GM12878 (cell line): ENCODE measurements around the gene RNMT. TPM values are rescaled to one million over a fixed set of nuclear protein-coding genes. Genes with fewer than 3 reads are reported as not detected.

Source experiments
- ATAC-seq: fragments of 200-7000 bp; cut with Tn5 transposase; 3 replicates; pipeline ENCODE4 v1.9.1; 2020; ENCODE audit warnings: mild to moderate bottlenecking, moderate library complexity
- BruUV-seq: library from RNA; stranded (reverse); fragments of 400-500 nt; replicated peaks from 2 replicates; lab custom pipeline; 2021; lab: Mats Ljungman, UMichigan
- CTCF ChIA-PET: fragments of 300-600 bp; sonication (Branson Sonifier 250); formaldehyde crosslinking; extraction: SDS; loops from one replicate; lab custom pipeline; 2021; ENCODE audit warnings: inconsistent platforms; lab: Yijun Ruan, JAX
- POLR2A ChIA-PET: fragments of 350-600 bp; formaldehyde crosslinking; extraction: SDS; loops from one replicate; lab custom pipeline; 2021; ENCODE audit warnings: inconsistent platforms; lab: Charles Lee
- RAD21 ChIA-PET: fragments of 300-600 bp; sonication (Branson Sonifier 250); formaldehyde crosslinking; loops from one replicate; lab custom pipeline; 2023; ENCODE audit warnings: antibody characterized with exemption; ENCODE audit not compliant: unreplicated experiment; lab: Charles Lee
- SMC1A ChIA-PET: fragments of 300-600 bp; sonication (Branson Sonifier 250); formaldehyde crosslinking; loops from one replicate; lab custom pipeline; 2023; ENCODE audit not compliant: unreplicated experiment, uncharacterized antibody; lab: Charles Lee
- DNase-seq: peaks from one replicate; pipeline ENCODE4 v3.0.0-alpha.2; 2011; ENCODE audit warnings: low read depth, low spot score
- FAIRE-seq: peaks from 3 replicates; lab custom pipeline; 2011; peaks lifted over from hg19 to GRCh38; lab: Jason Lieb, UNC
- H2AFZ ChIP-seq: 2 replicates; pipeline ENCODE4 v1.6.0; 2011; ENCODE audit warnings: low read depth, low read length, control low read depth; ENCODE audit not compliant: control insufficient read depth
- H3K27ac ChIP-seq: 2 replicates; pipeline ENCODE4 v1.5.1; 2011; ENCODE audit warnings: control low read depth; ENCODE audit not compliant: control insufficient read depth, insufficient read depth
- H3K27me3 ChIP-seq, 2 experiments: replicated peaks in 1 of 2; 2 replicates each; pipeline versions ENCODE4 v1.6.0 to v1.6.1; 2011; ENCODE audit warnings: low read length in 1 of 2; ENCODE audit not compliant: control insufficient read depth in 2 of 2, insufficient read depth in 2 of 2
- H3K36me3 ChIP-seq, 2 experiments: 2 replicates each; pipeline ENCODE4 v1.5.1; 2011; ENCODE audit warnings: low read length in 1 of 2; ENCODE audit not compliant: control insufficient read depth in 2 of 2, insufficient read depth in 2 of 2
- H3K4me1 ChIP-seq: 2 replicates; pipeline ENCODE4 v1.6.1; 2011; ENCODE audit warnings: mild to moderate bottlenecking, low read length, moderate library complexity, mixed read lengths; ENCODE audit not compliant: control insufficient read depth, insufficient read depth
- H3K4me2 ChIP-seq: 2 replicates; pipeline ENCODE4 v1.6.0; 2011; ENCODE audit warnings: control low read depth; ENCODE audit not compliant: control insufficient read depth, insufficient read depth
- H3K4me3 ChIP-seq: fragments of 200-600 bp; sonication (generic); 2 replicates; pipeline ENCODE4 v1.5.1; 2016
- H3K79me2 ChIP-seq: 2 replicates; pipeline ENCODE4 v1.6.0; 2011; ENCODE audit warnings: low read length; ENCODE audit not compliant: control insufficient read depth, insufficient read depth
- H3K9ac ChIP-seq: 2 replicates; pipeline ENCODE4 v1.8.0; 2011; ENCODE audit warnings: low read length, control low read depth, mixed read lengths; ENCODE audit not compliant: control insufficient read depth, insufficient read depth
- H3K9me3 ChIP-seq: replicated peaks from 3 replicates; pipeline ENCODE4 v1.5.1; 2011; ENCODE audit warnings: mild to moderate bottlenecking, low read length; ENCODE audit not compliant: control insufficient read depth, insufficient read depth
- H4K20me1 ChIP-seq: 2 replicates; pipeline ENCODE4 v1.6.0; 2011; ENCODE audit not compliant: control insufficient read depth, insufficient read depth
- BMI1 ChIP-seq: fragments of 450-650 bp; IDR thresholded peaks from 2 replicates; pipeline ENCODE4 v1.6.1; 2016; ENCODE audit warnings: mild to moderate bottlenecking, moderate library complexity, borderline replicate concordance
- CREM ChIP-seq: IDR thresholded peaks from 2 replicates; pipeline ENCODE4 v1.6.1; 2014; ENCODE audit warnings: antibody characterized with exemption, low read depth
- CTCF ChIP-seq, 3 experiments: IDR thresholded peaks in 2 of 3; conservative IDR thresholded peaks in 1 of 3; 2 replicates each; pipeline ENCODE4 v1.5.1; 2011; ENCODE audit warnings: low read depth in 3 of 3, low read length in 3 of 3, mild to moderate bottlenecking in 3 of 3, control low read depth in 2 of 3, moderate library complexity in 2 of 3, inconsistent platforms in 1 of 3, mixed read lengths in 1 of 3; ENCODE audit not compliant: control insufficient read depth in 2 of 3, insufficient read depth in 1 of 3; ENCODE audit errors: extremely low read depth in 1 of 3
- FOXK2 ChIP-seq: fragments of 450-650 bp; IDR thresholded peaks from 2 replicates; pipeline ENCODE4 v1.6.1; 2017; ENCODE audit warnings: mild to moderate bottlenecking, moderate library complexity
- JUNB ChIP-seq: IDR thresholded peaks from 2 replicates; pipeline ENCODE4 v1.6.1; 2016; ENCODE audit warnings: antibody characterized with exemption, mild to moderate bottlenecking
- MEF2B ChIP-seq: fragments of 450-650 bp; IDR thresholded peaks from 2 replicates; pipeline ENCODE4 v1.6.1; 2018; ENCODE audit warnings: mild to moderate bottlenecking, moderate library complexity; ENCODE audit not compliant: partially characterized antibody, poor library complexity, severe bottlenecking
- NKRF ChIP-seq: fragments of 450-650 bp; conservative IDR thresholded peaks from 2 replicates; pipeline ENCODE4 v1.6.1; 2017; ENCODE audit warnings: mild to moderate bottlenecking, moderate library complexity
- RB1 ChIP-seq: fragments of 450-650 bp; formaldehyde crosslinking; IDR thresholded peaks from 2 replicates; pipeline ENCODE4 v1.6.1; 2017; ENCODE audit warnings: mild to moderate bottlenecking, borderline replicate concordance
- SIN3A ChIP-seq: IDR thresholded peaks from 2 replicates; pipeline ENCODE4 v1.6.1; 2012; ENCODE audit warnings: low read depth, low read length, improper control_type of control experiment
- SKIL ChIP-seq: fragments of 450-650 bp; IDR thresholded peaks from 2 replicates; pipeline ENCODE4 v1.6.1; 2017; ENCODE audit warnings: mild to moderate bottlenecking, low read depth, inconsistent platforms; ENCODE audit not compliant: poor library complexity, severe bottlenecking
- SREBF2 ChIP-seq: IDR thresholded peaks from 2 replicates; pipeline ENCODE4 v1.6.1; 2012; ENCODE audit warnings: mild to moderate bottlenecking, low read length
- TCF12 ChIP-seq: IDR thresholded peaks from 2 replicates; pipeline ENCODE4 v1.6.1; 2011; ENCODE audit warnings: low read depth, mild to moderate bottlenecking, low read length
- TCF3 ChIP-seq: IDR thresholded peaks from 2 replicates; pipeline ENCODE4 v1.6.1; 2012; ENCODE audit warnings: low read depth, mild to moderate bottlenecking, low read length, borderline replicate concordance; ENCODE audit not compliant: insufficient read depth
- ZBED1 ChIP-seq: IDR thresholded peaks from 2 replicates; pipeline ENCODE4 v1.6.1; 2016; ENCODE audit warnings: borderline replicate concordance
- ZBTB11 ChIP-seq: fragments of 450-650 bp; formaldehyde crosslinking; IDR thresholded peaks from 2 replicates; pipeline ENCODE4 v1.5.0; 2022; ENCODE audit warnings: mild to moderate bottlenecking, missing genetic modification characterization
- WGBS: methylation state at CpG from one replicate; pipeline ENCODE4 v1.1.6; 2016; ENCODE audit warnings: low lambda C conversion rate; ENCODE audit not compliant: insufficient replicate concordance, insufficient coverage; ENCODE audit errors: missing lambda C conversion rate; 5-methylcytosine and 5-hydroxymethylcytosine counted together
- in situ Hi-C: fragments of 300-500 bp; cut with MboI; formaldehyde crosslinking; loops from 9 replicates; pipeline ENCODE4 v1.14.3; 2018; ENCODE audit warnings: mixed read lengths
- intact Hi-C: fragments of 100-400 bp; cut with micrococcal nuclease; formaldehyde crosslinking; loops from one replicate; pipeline ENCODE4 v1.14.2; 2022; ENCODE audit not compliant: unreplicated experiment
- polyA plus RNA-seq, 11 experiments: library from polyadenylated mRNA; depleted of rRNA in 4 of 11; unstranded in 6 of 11; stranded (reverse) in 5 of 11; fragments of >200 nt; fragmentation: Nextera tagmentation in 4 of 11; fragmentation: Illumina TruSeq in 1 of 11; extraction: Ambion mirVana in 4 of 11; extraction: Trizol in 1 of 11; gene quantifications; 1 replicate in 1 of 11; 2 replicates in 10 of 11; pipeline versions ENCODE4 v1.2.1 to v1.2.3, GENCODE V29; 2011 to 2016; ENCODE audit warnings: inconsistent platforms in 2 of 11, missing spikeins in 2 of 11, low read depth in 1 of 11
- total RNA-seq, 4 experiments: library from RNA; depleted of rRNA in 3 of 4; stranded (reverse); fragments of >200 nt in 3 of 4; fragmentation: Illumina TruSeq in 1 of 4; extraction: Trizol in 1 of 4; gene quantifications; 2 replicates each; pipeline versions ENCODE4 v1.2.1 to v1.2.3, GENCODE V29; 2013 to 2021

Gene RNMT
- total and polyA plus RNA-seq, 10 of the 15 experiments (the other 5 are each of a cell fraction or from before 2014, with no cell fraction given) = 18.1 to 63.2 (median 38.8) TPM

GRCh38 chr18:13726972-13727331 lies 479 bp downstream of the RNMT start:
- peak overlapping the region; percentile 77 for H3K9ac ChIP-seq
- H3K4me1 ChIP-seq = peaks cover 5% of the 10 kb centered on the region
- DNase-seq (no peak), ATAC-seq (peak; percentile 45), FAIRE-seq (no peak)
- H3K4me2 ChIP-seq = peak overlapping the region; percentile 89
- no TSS peak for BruUV-seq
- H3K27me3 ChIP-seq = no peaks in the 10 kb centered on the region
- intact Hi-C loops = loop anchor here (5.0 kb wide), 2 partner anchors 120 to 165 kb away; no protein-coding TSS in a partner anchor
- in situ Hi-C loops = no loop called here
- CTCF ChIA-PET = interaction anchor here (0.8 to 1.9 kb wide), 6 partner anchors 9 to 171 kb away, joined by 3 to 5 read pairs (median 4); no protein-coding TSS in a partner anchor
- H3K4me3 ChIP-seq = peak overlapping the region; percentile 87
- H3K27ac ChIP-seq = peak overlapping the region; percentile 84
- WGBS = under 1% methylated on average over 30 of the region's 30 CpGs
- H3K9me3 ChIP-seq = no peaks in the 10 kb centered on the region; the same call in 2 of the 3 replicates
- no peaks in the 10 kb centered on the region for H3K36me3 ChIP-seq
- RAD21 ChIA-PET = interaction anchor here (1.0 to 2.5 kb wide), 4 partner anchors 113 to 169 kb away, joined by 4 to 9 read pairs (median 4); no protein-coding TSS in a partner anchor
- peak overlapping the region; percentile 93 for H2AFZ ChIP-seq
- no peaks in the 10 kb centered on the region for H4K20me1 ChIP-seq
- SMC1A ChIA-PET = interaction anchor here (0.6 to 2.5 kb wide), 7 partner anchors 18 to 511 kb away, joined by 3 to 14 read pairs (median 3); no protein-coding TSS in a partner anchor
- POLR2A ChIA-PET = interaction anchor here (1.0 to 1.3 kb wide), 2 partner anchors 141 to 149 kb away, joined by 3 to 4 read pairs; no protein-coding TSS in a partner anchor
- H3K79me2 ChIP-seq = peaks cover 89% of the 10 kb centered on the region
- TF ChIP-seq SIN3A = no peak
- no peak for TF ChIP-seq JUNB
- TF ChIP-seq SREBF2 = no peak
- no peak for TF ChIP-seq ZBTB11 (CRISPR knock-in tag)
- TF ChIP-seq TCF3 = no peak
- TF ChIP-seq CTCF (IDR thresholded peaks at IDR 0.05 in 2 of 3, conservative IDR thresholded peaks at IDR 0.05 in 1 of 3; ENCODE audit: control insufficient read depth in 2 of 3, extremely low read depth in 1 of 3, insufficient read depth in 1 of 3, low read depth in 3 of 3, low read length in 3 of 3) = no peak
- TF ChIP-seq NKRF = no peak
- no peak for TF ChIP-seq TCF12
- no peak for TF ChIP-seq RB1
- no peak for TF ChIP-seq FOXK2
- no peak for TF ChIP-seq CREM
- TF ChIP-seq ZBED1 = no peak
- no peak for TF ChIP-seq BMI1
- TF ChIP-seq SKIL = no peak
- TF ChIP-seq MEF2B = no peak
